ENCODE measurements around the gene SLC35A5. TPM values are rescaled to one million over a fixed set of nuclear protein-coding genes. Genes with fewer than 3 reads are reported as not detected.

SLC35A5 gene
- polyA plus RNA-seq, 2 donors, result 7.0 to 9.0 TPM

DNA sequence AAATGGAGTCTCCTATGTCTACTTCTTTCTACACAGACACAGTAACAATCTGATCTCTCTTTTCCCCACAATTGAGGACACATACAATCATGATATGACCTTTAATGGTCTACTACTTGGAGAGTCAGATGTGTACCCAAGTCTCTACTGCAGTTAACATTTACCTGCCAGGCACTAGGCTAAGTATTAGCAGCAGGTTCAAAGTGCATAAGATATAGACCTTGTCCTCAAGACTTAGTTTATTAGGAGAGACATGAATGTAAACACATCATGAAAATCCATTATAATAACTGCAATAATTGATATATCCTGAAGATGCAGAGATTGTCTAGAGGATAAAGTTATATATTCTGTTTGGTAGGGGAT, 3.1 kb downstream of the SLC35A5 start:
- Histone ChIP-seq H3K4me3 (ENCODE audit: low read depth in 1 of 2, low read length in 2 of 2) (no peak overlapping the region), H3K27ac (ENCODE audit: low read depth in 2 of 2, low read length in 1 of 2) (no peak overlapping the region), H3K9me3 (ENCODE audit: control insufficient read depth in 2 of 2, insufficient read depth in 1 of 2, low read depth in 1 of 2, low read length in 1 of 2) (no peaks in the 10 kb centered on the region), H3K4me1 (ENCODE audit: control insufficient read depth in 2 of 2, insufficient read depth in 2 of 2, low read length in 1 of 2) (no peaks in the 10 kb centered on the region), H3K27me3 (ENCODE audit: control insufficient read depth in 1 of 2, insufficient read depth in 2 of 2, low read length in 2 of 2) (no peaks in the 10 kb centered on the region), H3K36me3 (ENCODE audit: control insufficient read depth in 2 of 2, insufficient read depth in 2 of 2, low read length in 1 of 2) (no peaks in the 10 kb centered on the region)

DNA sequence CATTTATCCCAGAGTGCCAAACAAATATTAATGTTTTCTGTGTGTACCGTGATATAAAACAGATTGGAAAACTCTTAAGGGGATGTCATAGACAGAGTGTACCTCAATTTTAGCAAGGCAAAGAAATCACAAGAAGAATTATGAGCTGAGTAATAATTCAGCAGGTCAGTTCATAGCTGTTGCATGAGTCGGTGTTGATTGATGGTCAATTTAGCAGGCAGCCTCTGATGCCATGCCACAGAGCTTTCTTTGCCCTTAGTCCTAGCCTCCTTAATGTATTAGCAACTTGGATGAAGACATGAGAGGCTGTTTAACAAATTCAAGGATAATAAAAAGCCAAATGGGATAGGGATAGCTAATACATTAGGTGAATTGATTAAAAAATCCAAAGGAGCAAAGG, 6.8 kb downstream of the SLC35A5 start:
- Histone ChIP-seq H3K36me3 (ENCODE audit: control insufficient read depth in 2 of 2, insufficient read depth in 2 of 2, low read length in 1 of 2) (peaks cover 0 to 3% of the 10 kb centered on the region in 2 donors), H3K4me1 (ENCODE audit: control insufficient read depth in 2 of 2, insufficient read depth in 2 of 2, low read length in 1 of 2) (no peaks in the 10 kb centered on the region), H3K9me3 (ENCODE audit: control insufficient read depth in 2 of 2, insufficient read depth in 1 of 2, low read depth in 1 of 2, low read length in 1 of 2) (no peaks in the 10 kb centered on the region), H3K27me3 (ENCODE audit: control insufficient read depth in 1 of 2, insufficient read depth in 2 of 2, low read length in 2 of 2) (no peaks in the 10 kb centered on the region), H3K4me3 (ENCODE audit: low read depth in 1 of 2, low read length in 2 of 2) (no peak overlapping the region), H3K27ac (ENCODE audit: low read depth in 2 of 2, low read length in 1 of 2) (no peak overlapping the region)
- 82 to 85% methylated on average over 2 of the region's 2 CpGs for WGBS, 2 donors

DNA sequence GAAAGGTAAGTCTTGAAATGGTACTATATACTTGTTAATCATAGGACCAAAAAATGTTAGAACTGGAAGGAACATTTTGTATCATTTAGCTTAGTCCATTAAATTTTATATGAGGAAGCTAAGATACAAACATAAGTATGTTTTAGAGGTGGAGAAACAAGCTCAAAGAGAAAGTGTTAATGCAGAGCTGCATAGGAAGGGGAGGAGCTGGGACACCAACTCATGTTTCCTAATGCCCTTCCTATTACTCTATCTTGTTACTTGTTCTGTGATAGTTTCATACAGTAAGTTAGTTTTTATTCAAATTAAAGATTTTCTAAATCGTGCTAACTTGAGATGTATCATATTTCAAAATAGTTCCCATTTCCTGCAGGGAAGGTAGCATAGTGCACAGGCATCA, 7.4 kb downstream of the SLC35A5 start:
- Histone ChIP-seq H3K27ac (ENCODE audit: low read depth in 2 of 2, low read length in 1 of 2) (no peak overlapping the region), H3K4me1 (ENCODE audit: control insufficient read depth in 2 of 2, insufficient read depth in 2 of 2, low read length in 1 of 2) (no peaks in the 10 kb centered on the region), H3K9me3 (ENCODE audit: control insufficient read depth in 2 of 2, insufficient read depth in 1 of 2, low read depth in 1 of 2, low read length in 1 of 2) (no peaks in the 10 kb centered on the region), H3K27me3 (ENCODE audit: control insufficient read depth in 1 of 2, insufficient read depth in 2 of 2, low read length in 2 of 2) (no peaks in the 10 kb centered on the region), H3K36me3 (ENCODE audit: control insufficient read depth in 2 of 2, insufficient read depth in 2 of 2, low read length in 1 of 2) (peaks cover 0 to 3% of the 10 kb centered on the region in 2 donors), H3K4me3 (ENCODE audit: low read depth in 1 of 2, low read length in 2 of 2) (no peak overlapping the region)
- WGBS, 2 donors, result 54 to 57% methylated on average over 1 of the region's 1 CpG

DNA sequence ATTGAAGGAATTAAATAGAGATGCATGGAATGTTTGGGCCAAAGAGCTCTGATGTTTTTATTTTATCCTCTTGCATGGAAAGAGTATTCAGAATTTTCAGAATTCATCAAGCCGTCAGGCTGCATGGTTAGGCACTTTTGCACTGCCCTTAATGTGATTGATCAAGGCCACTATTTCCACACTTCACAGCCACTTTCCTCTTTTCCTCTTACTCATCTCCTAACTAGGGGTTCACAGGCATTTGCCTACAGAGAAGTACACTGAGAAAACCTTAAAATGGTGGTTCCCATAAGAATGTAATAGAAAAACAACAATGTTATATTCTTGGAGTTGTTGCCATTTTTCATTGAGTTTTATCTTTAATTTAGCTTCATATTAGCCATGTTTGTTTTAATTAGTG, 10.9 kb downstream of the SLC35A5 start:
- peaks cover 0 to 3% of the 10 kb centered on the region in 2 donors for H3K36me3 ChIP-seq (ENCODE audit: control insufficient read depth in 2 of 2, insufficient read depth in 2 of 2, low read length in 1 of 2)
- 92 to 96% methylated on average over 1 of the region's 1 CpG for WGBS, 2 donors

DNA sequence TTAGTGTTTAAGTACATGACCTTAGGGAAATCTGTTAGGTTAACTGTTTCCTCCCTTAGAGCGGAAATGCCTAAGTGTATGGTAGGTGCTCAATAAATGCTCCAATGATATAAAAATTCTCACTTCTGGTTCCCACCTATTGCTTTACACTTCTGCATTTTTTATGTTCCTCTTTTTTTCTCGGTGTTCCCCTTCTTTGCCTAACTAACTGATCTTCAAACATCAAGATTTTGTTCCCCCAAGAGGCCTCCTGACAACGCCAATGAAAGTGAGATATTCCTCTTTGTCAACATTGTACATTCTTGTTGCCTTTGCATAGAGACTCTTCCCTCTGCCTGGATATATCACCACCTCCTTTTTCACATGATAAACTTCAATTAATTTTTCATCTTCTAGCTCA, 17.4 kb downstream of the SLC35A5 start:
- Histone ChIP-seq H3K4me3 (ENCODE audit: low read depth in 1 of 2, low read length in 2 of 2) (no peak overlapping the region), H3K36me3 (ENCODE audit: control insufficient read depth in 2 of 2, insufficient read depth in 2 of 2, low read length in 1 of 2) (no peaks in the 10 kb centered on the region), H3K27me3 (ENCODE audit: control insufficient read depth in 1 of 2, insufficient read depth in 2 of 2, low read length in 2 of 2) (no peaks in the 10 kb centered on the region), H3K27ac (ENCODE audit: low read depth in 2 of 2, low read length in 1 of 2) (no peak overlapping the region), H3K9me3 (ENCODE audit: control insufficient read depth in 2 of 2, insufficient read depth in 1 of 2, low read depth in 1 of 2, low read length in 1 of 2) (no peaks in the 10 kb centered on the region), H3K4me1 (ENCODE audit: control insufficient read depth in 2 of 2, insufficient read depth in 2 of 2, low read length in 1 of 2) (no peaks in the 10 kb centered on the region)
- WGBS, 2 donors, result 86 to 88% methylated on average over 3 of the region's 3 CpGs

More for the DNA sequence above, 10.9 kb downstream of the SLC35A5 start:
- Histone ChIP-seq H3K4me1 (ENCODE audit: control insufficient read depth in 2 of 2, insufficient read depth in 2 of 2, low read length in 1 of 2) (no peaks in the 10 kb centered on the region), H3K9me3 (ENCODE audit: control insufficient read depth in 2 of 2, insufficient read depth in 1 of 2, low read depth in 1 of 2, low read length in 1 of 2) (no peaks in the 10 kb centered on the region), H3K27me3 (ENCODE audit: control insufficient read depth in 1 of 2, insufficient read depth in 2 of 2, low read length in 2 of 2) (no peaks in the 10 kb centered on the region), H3K27ac (ENCODE audit: low read depth in 2 of 2, low read length in 1 of 2) (no peak overlapping the region), H3K4me3 (ENCODE audit: low read depth in 1 of 2, low read length in 2 of 2) (no peak overlapping the region)

DNA sequence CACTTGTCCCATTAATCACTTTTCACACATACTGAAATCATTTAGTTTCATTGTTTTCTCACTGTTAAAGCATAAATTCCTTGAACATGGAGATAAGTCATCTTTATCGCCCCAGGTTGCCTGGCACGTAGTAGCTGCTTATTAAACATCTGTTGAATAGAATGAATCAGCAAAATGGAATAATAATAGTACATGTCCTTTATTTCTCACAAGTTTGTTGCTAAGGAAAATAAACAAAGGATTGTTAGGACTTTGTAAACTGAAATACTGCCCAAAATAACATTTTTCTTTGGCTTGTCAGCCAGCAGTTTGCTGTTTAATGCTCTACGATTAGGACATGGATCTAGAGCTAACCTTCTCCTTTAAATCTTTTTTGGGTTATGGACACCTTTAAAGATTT, 17.9 kb downstream of the SLC35A5 start:
- H3K36me3 ChIP-seq (ENCODE audit: control insufficient read depth in 2 of 2, insufficient read depth in 2 of 2, low read length in 1 of 2), result no peaks in the 10 kb centered on the region
- no peaks in the 10 kb centered on the region for H3K4me1 ChIP-seq (ENCODE audit: control insufficient read depth in 2 of 2, insufficient read depth in 2 of 2, low read length in 1 of 2)

DNA sequence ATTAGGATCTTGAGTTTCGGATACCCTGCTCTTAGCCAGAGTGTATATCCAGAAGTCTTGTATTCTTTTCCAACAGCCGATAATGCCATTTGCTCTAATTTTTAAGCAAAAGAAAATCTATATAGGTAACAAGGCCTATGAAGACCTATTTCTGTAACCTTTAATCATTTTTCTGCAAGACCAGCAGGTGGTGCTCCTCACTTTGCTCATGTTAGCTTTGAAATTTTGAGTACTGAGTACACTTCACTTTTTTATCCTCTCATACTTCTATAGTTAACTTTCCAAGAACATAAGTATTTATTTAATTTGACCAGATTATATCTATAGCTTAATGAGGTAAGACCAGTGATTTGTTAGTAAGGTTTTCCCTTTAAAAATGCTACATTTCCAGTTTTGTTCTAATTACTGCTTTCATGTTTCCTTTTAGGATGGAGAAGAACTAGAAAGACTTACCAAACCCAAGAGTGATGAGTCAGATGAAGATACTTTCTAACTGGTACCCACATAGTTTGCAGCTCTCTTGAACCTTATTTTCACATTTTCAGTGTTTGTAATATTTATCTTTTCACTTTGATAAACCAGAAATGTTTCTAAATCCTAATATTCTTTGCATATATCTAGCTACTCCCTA, 20.5 kb downstream of the SLC35A5 start:
- no peaks in the 10 kb centered on the region for H3K9me3 ChIP-seq (ENCODE audit: control insufficient read depth in 2 of 2, insufficient read depth in 1 of 2, low read depth in 1 of 2, low read length in 1 of 2)
- no peak overlapping the region for H3K4me3 ChIP-seq (ENCODE audit: low read depth in 1 of 2, low read length in 2 of 2)
- WGBS, 2 donors, result 65 to 73% methylated on average over 2 of the region's 2 CpGs
- H3K36me3 ChIP-seq (ENCODE audit: control insufficient read depth in 2 of 2, insufficient read depth in 2 of 2, low read length in 1 of 2), result peaks cover 0 to 2% of the 10 kb centered on the region in 2 donors
- H3K27me3 ChIP-seq (ENCODE audit: control insufficient read depth in 1 of 2, insufficient read depth in 2 of 2, low read length in 2 of 2), result no peaks in the 10 kb centered on the region
- H3K4me1 ChIP-seq (ENCODE audit: control insufficient read depth in 2 of 2, insufficient read depth in 2 of 2, low read length in 1 of 2), result no peaks in the 10 kb centered on the region
- H3K27ac ChIP-seq (ENCODE audit: low read depth in 2 of 2, low read length in 1 of 2), result no peak overlapping the region

More for the DNA sequence above, 17.9 kb downstream of the SLC35A5 start:
- no peaks in the 10 kb centered on the region for H3K9me3 ChIP-seq (ENCODE audit: control insufficient read depth in 2 of 2, insufficient read depth in 1 of 2, low read depth in 1 of 2, low read length in 1 of 2)
- H3K27me3 ChIP-seq (ENCODE audit: control insufficient read depth in 1 of 2, insufficient read depth in 2 of 2, low read length in 2 of 2), result no peaks in the 10 kb centered on the region
- H3K4me3 ChIP-seq (ENCODE audit: low read depth in 1 of 2, low read length in 2 of 2), result no peak overlapping the region
- WGBS, 2 donors, result 36 to 53% methylated on average over 3 of the region's 3 CpGs
- no peak overlapping the region for H3K27ac ChIP-seq (ENCODE audit: low read depth in 2 of 2, low read length in 1 of 2)

DNA sequence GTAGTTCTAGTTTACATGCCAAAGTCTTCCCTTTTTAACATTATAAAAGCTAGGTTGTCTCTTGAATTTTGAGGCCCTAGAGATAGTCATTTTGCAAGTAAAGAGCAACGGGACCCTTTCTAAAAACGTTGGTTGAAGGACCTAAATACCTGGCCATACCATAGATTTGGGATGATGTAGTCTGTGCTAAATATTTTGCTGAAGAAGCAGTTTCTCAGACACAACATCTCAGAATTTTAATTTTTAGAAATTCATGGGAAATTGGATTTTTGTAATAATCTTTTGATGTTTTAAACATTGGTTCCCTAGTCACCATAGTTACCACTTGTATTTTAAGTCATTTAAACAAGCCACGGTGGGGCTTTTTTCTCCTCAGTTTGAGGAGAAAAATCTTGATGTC, 21.3 kb downstream of the SLC35A5 start:
- WGBS, 2 donors, result 76 to 83% methylated on average over 3 of the region's 3 CpGs
- H3K27ac ChIP-seq (ENCODE audit: low read depth in 2 of 2, low read length in 1 of 2), result no peak overlapping the region
- H3K27me3 ChIP-seq (ENCODE audit: control insufficient read depth in 1 of 2, insufficient read depth in 2 of 2, low read length in 2 of 2), result no peaks in the 10 kb centered on the region
- H3K36me3 ChIP-seq (ENCODE audit: control insufficient read depth in 2 of 2, insufficient read depth in 2 of 2, low read length in 1 of 2), result peaks cover 0 to 2% of the 10 kb centered on the region in 2 donors
- no peaks in the 10 kb centered on the region for H3K9me3 ChIP-seq (ENCODE audit: control insufficient read depth in 2 of 2, insufficient read depth in 1 of 2, low read depth in 1 of 2, low read length in 1 of 2)
- H3K4me3 ChIP-seq (ENCODE audit: low read depth in 1 of 2, low read length in 2 of 2), result no peak overlapping the region
- H3K4me1 ChIP-seq (ENCODE audit: control insufficient read depth in 2 of 2, insufficient read depth in 2 of 2, low read length in 1 of 2), result no peaks in the 10 kb centered on the region

DNA sequence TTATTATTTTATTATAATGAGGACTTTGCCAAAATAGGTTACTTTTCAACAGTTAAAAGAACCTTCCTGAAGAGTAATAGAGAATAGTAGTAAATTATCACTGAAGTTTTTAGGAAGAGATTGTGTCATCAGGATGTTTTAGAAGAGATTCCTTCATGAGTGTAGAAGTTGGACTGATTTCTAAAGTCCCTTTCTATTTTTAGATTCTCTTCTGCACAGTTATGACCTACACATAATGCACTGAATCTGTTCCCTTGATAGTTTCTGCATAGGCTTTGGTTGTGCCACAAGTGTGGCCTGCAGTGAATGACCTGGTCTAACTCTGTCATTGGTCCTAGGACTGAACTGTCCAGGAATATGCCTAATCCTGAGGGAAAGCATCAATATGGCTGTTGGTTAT, 23.9 kb downstream of the SLC35A5 start:
- H3K27ac ChIP-seq (ENCODE audit: low read depth in 2 of 2, low read length in 1 of 2), result no peak overlapping the region
- H3K4me1 ChIP-seq (ENCODE audit: control insufficient read depth in 2 of 2, insufficient read depth in 2 of 2, low read length in 1 of 2), result no peaks in the 10 kb centered on the region
- H3K4me3 ChIP-seq (ENCODE audit: low read depth in 1 of 2, low read length in 2 of 2), result no peak overlapping the region
- H3K36me3 ChIP-seq (ENCODE audit: control insufficient read depth in 2 of 2, insufficient read depth in 2 of 2, low read length in 1 of 2), result peaks cover 0 to 2% of the 10 kb centered on the region in 2 donors
- H3K9me3 ChIP-seq (ENCODE audit: control insufficient read depth in 2 of 2, insufficient read depth in 1 of 2, low read depth in 1 of 2, low read length in 1 of 2), result no peaks in the 10 kb centered on the region
- no peaks in the 10 kb centered on the region for H3K27me3 ChIP-seq (ENCODE audit: control insufficient read depth in 1 of 2, insufficient read depth in 2 of 2, low read length in 2 of 2)

DNA sequence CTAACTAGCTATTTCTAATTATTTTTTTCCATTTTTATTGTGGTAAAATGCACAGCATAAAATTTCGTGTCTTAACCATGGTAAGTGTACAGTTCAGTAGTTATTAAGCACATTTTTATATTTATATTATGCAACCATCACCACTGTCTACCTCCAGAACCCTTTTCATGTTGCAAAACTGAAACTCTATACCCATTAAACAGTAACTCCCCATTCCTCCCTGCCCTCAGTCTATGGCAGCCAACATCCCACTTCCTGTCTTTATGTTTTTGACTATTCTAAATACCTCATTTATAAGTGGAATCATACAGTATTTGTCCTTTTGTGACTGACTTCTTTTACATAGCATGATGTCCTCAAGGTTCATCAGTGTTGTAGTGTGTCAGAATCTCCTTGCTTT, 25.5 kb downstream of the SLC35A5 start:
- 98% methylated on average over 1 of the region's 1 CpG for WGBS, 2 donors
- H3K27ac ChIP-seq (ENCODE audit: low read depth in 2 of 2, low read length in 1 of 2), result no peak overlapping the region
- H3K9me3 ChIP-seq (ENCODE audit: control insufficient read depth in 2 of 2, insufficient read depth in 1 of 2, low read depth in 1 of 2, low read length in 1 of 2), result no peaks in the 10 kb centered on the region
- no peaks in the 10 kb centered on the region for H3K27me3 ChIP-seq (ENCODE audit: control insufficient read depth in 1 of 2, insufficient read depth in 2 of 2, low read length in 2 of 2)
- H3K36me3 ChIP-seq (ENCODE audit: control insufficient read depth in 2 of 2, insufficient read depth in 2 of 2, low read length in 1 of 2), result peaks cover 0 to 2% of the 10 kb centered on the region in 2 donors
- H3K4me1 ChIP-seq (ENCODE audit: control insufficient read depth in 2 of 2, insufficient read depth in 2 of 2, low read length in 1 of 2), result no peaks in the 10 kb centered on the region
- H3K4me3 ChIP-seq (ENCODE audit: low read depth in 1 of 2, low read length in 2 of 2), result no peak overlapping the region

Measured in esophagus (tissue), 2 donors.